Measurements from ENCODE around the gene RHBDL2. TPM values are rescaled to one million over a fixed set of nuclear protein-coding genes. Genes with fewer than 3 reads are reported as not detected.

RHBDL2 gene
- total and polyA plus RNA-seq, 2 donors (not counting 3 experiments of a cell fraction or from before 2014, with no cell fraction given): 0.06 to 1.4 TPM

DNA sequence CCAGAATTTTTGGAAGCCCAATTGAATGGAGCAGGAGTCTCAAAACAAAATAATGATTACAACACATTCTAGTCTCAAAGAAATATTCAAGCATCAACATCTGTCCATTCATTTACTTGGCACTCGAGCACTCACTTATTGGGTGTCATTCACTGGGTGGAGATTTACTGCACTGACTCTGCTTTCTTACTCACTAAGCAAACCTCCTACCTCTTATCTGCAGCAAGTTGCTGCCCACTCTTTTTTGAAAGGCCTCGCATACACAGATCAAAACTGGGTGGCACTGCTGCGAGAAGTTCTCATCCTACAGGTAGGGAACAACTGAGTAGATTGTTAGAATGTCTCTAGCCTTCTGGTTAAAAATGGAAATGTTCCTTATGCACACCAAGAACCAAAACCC lies 18.0 kb downstream of the RHBDL2 start:
- DNase-seq (ENCODE audit: low read depth, low spot score) (no peak), FAIRE-seq (no peak)
- Histone ChIP-seq H3K36me3 (ENCODE audit: control insufficient read depth in 2 of 2, extremely low read depth in 1 of 2, insufficient read depth in 2 of 2, low read length in 2 of 2) (no peaks in the 10 kb centered on the region), H2AFZ (ENCODE audit: low read depth, low read length) (no peak overlapping the region), H3K27ac (ENCODE audit: insufficient read depth, low read depth, low read length) (no peak overlapping the region), H3K27me3 (ENCODE audit: control insufficient read depth in 2 of 2, insufficient read depth in 2 of 2, low read length in 2 of 2) (no peaks in the 10 kb centered on the region), H3K9me1 (replicated peaks; ENCODE audit: control insufficient read depth, extremely low read depth, insufficient read depth, low read length) (no peaks in the 10 kb centered on the region), H4K20me1 (replicated peaks; ENCODE audit: control insufficient read depth, extremely low read depth, insufficient read depth, low read length) (no peaks in the 10 kb centered on the region), H3K9me3 (replicated peaks; ENCODE audit: control insufficient read depth, insufficient read depth, low read length) (no peaks in the 10 kb centered on the region), H3K4me3 (replicated peaks in 1 of 3; ENCODE audit: insufficient read depth in 1 of 3, low read depth in 1 of 3, low read length in 3 of 3) (no peak overlapping the region), H3K79me2 (ENCODE audit: control insufficient read depth, insufficient read depth, low read length) (no peaks in the 10 kb centered on the region), H3K4me1 (ENCODE audit: control insufficient read depth, extremely low read depth, insufficient read depth, low read length) (no peaks in the 10 kb centered on the region), H3K9ac (replicated peaks; ENCODE audit: extremely low read depth, insufficient read depth, low read length) (no peak overlapping the region), H3K4me2 (ENCODE audit: insufficient read depth, low read length) (no peak overlapping the region)
- POLR2A ChIA-PET: no interaction called here
- no TSS peak for BruUV-seq (replicated peaks)
- dilution Hi-C loops (cut with MboI; ENCODE audit: extremely low pct_ligation_motif_present, low sequenced_read_pairs): no loop called here
- no peak for TF ChIP-seq POLR2A (IDR thresholded peaks at IDR 0.05; ENCODE audit: low read depth, low read length)
- TF ChIP-seq MYC (IDR thresholded peaks at IDR 0.05; ENCODE audit: low read depth, low read length): no peak
- TF ChIP-seq CTCF (IDR thresholded peaks at IDR 0.05; ENCODE audit: extremely low read depth in 1 of 2, insufficient read depth in 1 of 2, low read depth in 1 of 2, low read length in 2 of 2): no peak
- TF ChIP-seq, protein P1, sequence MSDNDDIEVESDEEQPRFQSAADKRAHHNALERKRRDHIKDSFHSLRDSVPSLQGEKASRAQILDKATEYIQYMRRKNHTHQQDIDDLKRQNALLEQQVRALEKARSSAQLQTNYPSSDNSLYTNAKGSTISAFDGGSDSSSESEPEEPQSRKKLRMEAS (IDR thresholded peaks at IDR 0.05; ENCODE audit: insufficient read depth, insufficient read length): no peak
- TF ChIP-seq POLR2AphosphoS5 (IDR thresholded peaks at IDR 0.05; ENCODE audit: insufficient read depth, low read depth, low read length): no peak
- no peak for TF ChIP-seq EZH2 (IDR thresholded peaks at IDR 0.05; ENCODE audit: borderline replicate concordance, low read depth, low read length, severe bottlenecking)
- no peak for TF ChIP-seq JUN (IDR thresholded peaks at IDR 0.05; ENCODE audit: borderline replicate concordance, insufficient read depth, insufficient read length, low read depth)
- no peak for TF ChIP-seq GATA2 (IDR thresholded peaks at IDR 0.05; ENCODE audit: insufficient read depth, insufficient read length, low read depth, low read length)
- no peak for TF ChIP-seq FOS (IDR thresholded peaks at IDR 0.05; ENCODE audit: borderline replicate concordance, insufficient read depth, low read length)
- CTCF ChIA-PET: no interaction called here
- intact Hi-C loops (cut with micrococcal nuclease): no loop called here
